Endothelial cell of umbilical vein (primary cell): ENCODE measurements around the gene BCL2L2. TPM values are rescaled to one million over a fixed set of nuclear protein-coding genes. Genes with fewer than 3 reads are reported as not detected.

ENCODE experiments used
- BruUV-seq: library from RNA; stranded (reverse); fragments of 400-500 nt; replicated peaks from 2 replicates; lab custom pipeline; 2021; lab: Mats Ljungman, UMichigan
- CTCF ChIA-PET: fragments of 300-600, 350-600 bp; sonication (Branson Sonifier 250); formaldehyde crosslinking; loops from one replicate; lab custom pipeline; 2021; ENCODE audit warnings: antibody characterized with exemption, inconsistent platforms; lab: Charles Lee
- POLR2A ChIA-PET: fragments of 300-600, 350-600 bp; sonication (Branson Sonifier 250); formaldehyde crosslinking; loops from one replicate; lab custom pipeline; 2021; ENCODE audit warnings: antibody characterized with exemption, inconsistent platforms; lab: Charles Lee
- DNase-seq: peaks from one replicate; pipeline ENCODE4 v3.0.0-alpha.2; 2011; ENCODE audit warnings: low read depth, low spot score
- FAIRE-seq: peaks from 2 replicates; lab custom pipeline; 2011; peaks lifted over from hg19 to GRCh38; lab: Jason Lieb, UNC
- H2AFZ ChIP-seq: 2 replicates; pipeline ENCODE4 v1.6.0; 2012; ENCODE audit warnings: low read depth, low read length, control low read depth, inconsistent platforms
- H3K27ac ChIP-seq: 2 replicates; pipeline ENCODE4 v1.5.1; 2011; ENCODE audit warnings: low read depth, mild to moderate bottlenecking, control low read depth, low read length, moderate library complexity; ENCODE audit not compliant: insufficient read depth
- H3K27me3 ChIP-seq, 2 experiments: 2 replicates each; pipeline versions ENCODE4 v1.6.0 to v1.6.1; 2011; ENCODE audit warnings: low read length in 2 of 2, mixed read lengths in 1 of 2; ENCODE audit not compliant: control insufficient read depth in 2 of 2, insufficient read depth in 2 of 2
- H3K36me3 ChIP-seq, 2 experiments: 2 replicates in 1 of 2; 3 replicates in 1 of 2; pipeline ENCODE4 v1.5.1; 2011; ENCODE audit warnings: low read length in 2 of 2, mild to moderate bottlenecking in 1 of 2, moderate library complexity in 1 of 2; ENCODE audit not compliant: control insufficient read depth in 2 of 2, insufficient read depth in 2 of 2; ENCODE audit errors: extremely low read depth in 1 of 2
- H3K4me1 ChIP-seq: 3 replicates; pipeline ENCODE4 v1.5.1; 2011; ENCODE audit warnings: mild to moderate bottlenecking, low read length; ENCODE audit not compliant: control insufficient read depth, insufficient read depth; ENCODE audit errors: extremely low read depth
- H3K4me2 ChIP-seq: 2 replicates; pipeline ENCODE4 v1.6.1; 2011; ENCODE audit warnings: low read length, control low read depth, mixed read lengths; ENCODE audit not compliant: insufficient read depth
- H3K4me3 ChIP-seq, 3 experiments: fragments of 200-600 bp in 1 of 3; sonication (generic), shearing (Covaris generic) in 1 of 3; replicated peaks in 1 of 3; 2 replicates each; pipeline ENCODE4 v1.5.1; 2011 to 2016; ENCODE audit warnings: control low read depth in 3 of 3, low read length in 3 of 3, mild to moderate bottlenecking in 2 of 3, inconsistent platforms in 1 of 3, low read depth in 1 of 3, moderate library complexity in 1 of 3; ENCODE audit not compliant: insufficient read depth in 1 of 3
- H3K79me2 ChIP-seq: 2 replicates; pipeline ENCODE4 v1.6.0; 2012; ENCODE audit warnings: low read length, inconsistent platforms; ENCODE audit not compliant: control insufficient read depth, insufficient read depth
- H3K9ac ChIP-seq: replicated peaks from 2 replicates; pipeline ENCODE3; 2011; ENCODE audit warnings: low read length, control low read depth; ENCODE audit not compliant: insufficient read depth; ENCODE audit errors: extremely low read depth
- H3K9me1 ChIP-seq: replicated peaks from 3 replicates; pipeline ENCODE4 v1.6.0; 2011; ENCODE audit warnings: mild to moderate bottlenecking, low read length; ENCODE audit not compliant: control insufficient read depth, insufficient read depth; ENCODE audit errors: extremely low read depth
- H3K9me3 ChIP-seq: replicated peaks from 2 replicates; pipeline ENCODE4 v1.5.1; 2012; ENCODE audit warnings: low read length, inconsistent platforms; ENCODE audit not compliant: control insufficient read depth, insufficient read depth
- H4K20me1 ChIP-seq: replicated peaks from 2 replicates; pipeline ENCODE3; 2011; ENCODE audit warnings: mild to moderate bottlenecking, low read length; ENCODE audit not compliant: control insufficient read depth, insufficient read depth; ENCODE audit errors: extremely low read depth
- EZH2 ChIP-seq: IDR thresholded peaks from 2 replicates; pipeline ENCODE4 v1.6.1; 2012; ENCODE audit warnings: borderline replicate concordance, low read depth, mild to moderate bottlenecking, moderate library complexity, low read length, inconsistent platforms; ENCODE audit not compliant: severe bottlenecking
- FOS ChIP-seq: IDR thresholded peaks from 2 replicates; pipeline ENCODE4 v1.6.1; 2011; ENCODE audit warnings: mild to moderate bottlenecking, low read length, moderate library complexity, borderline replicate concordance; ENCODE audit not compliant: insufficient read depth
- GATA2 ChIP-seq: IDR thresholded peaks from 2 replicates; pipeline ENCODE4 v1.7.0; 2011; ENCODE audit warnings: low read depth, mild to moderate bottlenecking, moderate library complexity, mixed read lengths, low read length; ENCODE audit not compliant: insufficient read length, insufficient read depth
- JUN ChIP-seq: IDR thresholded peaks from 2 replicates; pipeline ENCODE4 v1.6.1; 2011; ENCODE audit warnings: borderline replicate concordance, low read depth; ENCODE audit not compliant: insufficient read length, insufficient read depth
- MYC ChIP-seq: IDR thresholded peaks from one replicate; pipeline ENCODE4 v1.6.1; 2011; ENCODE audit warnings: mild to moderate bottlenecking, low read depth, low read length
- POLR2A ChIP-seq: IDR thresholded peaks from 2 replicates; pipeline ENCODE4 v1.6.1; 2012; ENCODE audit warnings: low read depth, mild to moderate bottlenecking, control low read depth, low read length
- POLR2AphosphoS5 ChIP-seq: IDR thresholded peaks from 2 replicates; pipeline ENCODE4 v1.6.1; 2012; ENCODE audit warnings: low read depth, mild to moderate bottlenecking, control low read depth, low read length, moderate library complexity; ENCODE audit not compliant: insufficient read depth
- dilution Hi-C: fragments of 300-500 bp; cut with MboI; formaldehyde crosslinking; loops from one replicate; pipeline ENCODE4 v1.15.0; 2019; ENCODE audit warnings: low sequenced_read_pairs; ENCODE audit not compliant: extremely low pct_ligation_motif_present
- intact Hi-C: fragments of 100-400 bp; cut with micrococcal nuclease; formaldehyde crosslinking; loops from one replicate; pipeline ENCODE4 v1.10.0; 2022
- polyA plus RNA-seq, 4 experiments: library from polyadenylated mRNA; depleted of rRNA in 3 of 4; stranded (reverse) in 3 of 4; unstranded in 1 of 4; fragments of >200 nt; gene quantifications; 2 replicates each; pipeline versions ENCODE4 v1.2.1 to v1.2.3, GENCODE V29; 2011 to 2012; ENCODE audit warnings: missing spikeins in 1 of 4
- total RNA-seq: library from RNA; stranded (reverse); gene quantifications from 2 replicates; pipeline ENCODE4 v1.2.3, GENCODE V29; 2021
- TF ChIP-seq, protein P1 (sequence below), 2 donors: IDR thresholded peaks; 1 replicate in 1 of 2; 2 replicates in 1 of 2; pipeline ENCODE4 v1.5.1; 2011; ENCODE audit warnings: low read length in 2 of 2, mild to moderate bottlenecking in 2 of 2, moderate library complexity in 2 of 2, control low read depth in 1 of 2, inconsistent platforms in 1 of 2, low read depth in 1 of 2; ENCODE audit not compliant: insufficient read depth in 1 of 2; ENCODE audit errors: extremely low read depth in 1 of 2
- TF ChIP-seq, protein P2 (sequence below): IDR thresholded peaks from 2 replicates; pipeline ENCODE4 v1.6.1; 2011; ENCODE audit not compliant: insufficient read depth, insufficient read length

Gene BCL2L2
- total and polyA plus RNA-seq, 2 donors (not counting 3 experiments of a cell fraction or from before 2014, with no cell fraction given) = 19.9 to 24.3 TPM

DNA sequence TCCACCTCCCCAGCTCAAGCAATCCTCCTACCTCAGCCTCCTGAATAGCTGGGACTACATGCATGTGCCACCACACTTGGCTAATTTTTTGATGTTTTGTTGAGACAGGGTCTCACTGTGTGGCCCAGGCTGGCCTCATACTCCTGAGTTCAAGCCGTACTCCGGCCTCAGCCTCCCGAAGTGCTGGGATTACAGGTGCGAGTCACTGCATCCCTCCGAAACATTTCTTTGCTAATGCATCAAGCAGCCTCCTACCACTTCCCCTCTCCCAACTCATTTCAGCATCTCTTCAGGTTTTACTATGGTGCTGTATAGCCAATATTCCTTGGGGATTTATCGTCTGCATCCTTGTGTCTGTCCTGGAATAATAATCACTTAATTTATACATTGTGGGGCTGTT lies 48.4 kb downstream of the BCL2L2 start:
- dilution Hi-C loops (no loop called here), intact Hi-C loops (no loop called here)
- ChIA-PET POLR2A (interaction anchor here (0.6 kb wide), 1 partner anchor 26 kb away, joined by 6 read pairs; no protein-coding TSS in a partner anchor), CTCF (no interaction called here)
- Histone ChIP-seq H3K9me1 (no peaks in the 10 kb centered on the region), H3K4me1 (no peaks in the 10 kb centered on the region), H3K36me3 (no peaks in the 10 kb centered on the region), H3K4me3 (no peak overlapping the region), H2AFZ (no peak overlapping the region), H3K9ac (no peak overlapping the region), H3K27ac (no peak overlapping the region), H4K20me1 (no peaks in the 10 kb centered on the region), H3K9me3 (no peaks in the 10 kb centered on the region), H3K79me2 (no peaks in the 10 kb centered on the region), H3K4me2 (no peak overlapping the region), H3K27me3 (peaks cover 32 to 36% of the 10 kb centered on the region in 2 experiments)
- BruUV-seq = no TSS peak
- FAIRE-seq = no peak
- TF ChIP-seq, protein P1, sequence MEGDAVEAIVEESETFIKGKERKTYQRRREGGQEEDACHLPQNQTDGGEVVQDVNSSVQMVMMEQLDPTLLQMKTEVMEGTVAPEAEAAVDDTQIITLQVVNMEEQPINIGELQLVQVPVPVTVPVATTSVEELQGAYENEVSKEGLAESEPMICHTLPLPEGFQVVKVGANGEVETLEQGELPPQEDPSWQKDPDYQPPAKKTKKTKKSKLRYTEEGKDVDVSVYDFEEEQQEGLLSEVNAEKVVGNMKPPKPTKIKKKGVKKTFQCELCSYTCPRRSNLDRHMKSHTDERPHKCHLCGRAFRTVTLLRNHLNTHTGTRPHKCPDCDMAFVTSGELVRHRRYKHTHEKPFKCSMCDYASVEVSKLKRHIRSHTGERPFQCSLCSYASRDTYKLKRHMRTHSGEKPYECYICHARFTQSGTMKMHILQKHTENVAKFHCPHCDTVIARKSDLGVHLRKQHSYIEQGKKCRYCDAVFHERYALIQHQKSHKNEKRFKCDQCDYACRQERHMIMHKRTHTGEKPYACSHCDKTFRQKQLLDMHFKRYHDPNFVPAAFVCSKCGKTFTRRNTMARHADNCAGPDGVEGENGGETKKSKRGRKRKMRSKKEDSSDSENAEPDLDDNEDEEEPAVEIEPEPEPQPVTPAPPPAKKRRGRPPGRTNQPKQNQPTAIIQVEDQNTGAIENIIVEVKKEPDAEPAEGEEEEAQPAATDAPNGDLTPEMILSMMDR (IDR thresholded peaks at IDR 0.05; ENCODE audit: extremely low read depth in 1 of 2, insufficient read depth in 1 of 2, low read depth in 1 of 2, low read length in 2 of 2) = no peak
- TF ChIP-seq POLR2A (no peak), EZH2 (no peak), FOS (no peak), JUN (no peak), GATA2 (no peak), POLR2AphosphoS5 (no peak), MYC (no peak)
- TF ChIP-seq, protein P2, sequence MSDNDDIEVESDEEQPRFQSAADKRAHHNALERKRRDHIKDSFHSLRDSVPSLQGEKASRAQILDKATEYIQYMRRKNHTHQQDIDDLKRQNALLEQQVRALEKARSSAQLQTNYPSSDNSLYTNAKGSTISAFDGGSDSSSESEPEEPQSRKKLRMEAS = no peak
- no peak for DNase-seq
